ENCODE results near the gene PHPT1. TPM values are rescaled to one million over a fixed set of nuclear protein-coding genes. Genes with fewer than 3 reads are reported as not detected.
"Not testable (repeated sequence)": the region's sequence is repeated elsewhere in the genome, so short reads cannot be mapped to it uniquely, and the experiment has no call there.

The PHPT1 gene
- total and polyA plus RNA-seq, 12 donors = 73.9 to 330 (median 178) TPM

- TF ChIP-seq POLR2A (IDR thresholded peaks at IDR 0.05) (no peak), CTCF (IDR thresholded peaks at IDR 0.05) (no peak)
- WGBS, 4 donors = 59 to 87% (median 69%) methylated on average over 3 to 28 of the region's 28 CpGs
- Histone ChIP-seq H3K36me3 (replicated peaks in 1 of 2) (peaks cover 0 to 14% of the 10 kb centered on the region in 2 donors), H3K4me3 (no peak overlapping the region), H3K27ac (peak overlapping the region in 3 of 5 donors; percentile 26 to 88 (median 34)), H3K4me1 (replicated peaks in 1 of 2) (peaks cover 17 to 35% of the 10 kb centered on the region in 2 donors), H3K27me3 (no peaks in the 10 kb centered on the region), H3K9me3 (replicated peaks in 1 of 3) (no peaks in the 10 kb centered on the region)
- DNase-seq = peak; percentile 68 to 89 (median 81)
- intact Hi-C loops (cut with DNase I) = loop anchor here (10.0 kb wide), 2 partner anchors 46 to 104 kb away; partner anchors contain the start of genes C8G (in 1 of the 2), CCDC183 (in 1 of the 2), FBXW5 (in 1 of the 2) and TMEM141 (in 1 of the 2)
Observed at GRCh38 chr9:136840877-136841645, 8.1 kb upstream of the PHPT1 start.

GRCh38 chr9:136841646-136842379 is 7.4 kb upstream of the PHPT1 start:
- not testable (repeated sequence) for H3K27me3 ChIP-seq; H3K9me3 ChIP-seq (replicated peaks in 1 of 3)
- WGBS, 4 donors = 23 to 26% (median 24%) methylated on average over 9 to 16 of the region's 16 CpGs; no CpG with 5 or more reads in 1 of the 4 donors
- Histone ChIP-seq H3K36me3 (replicated peaks in 1 of 2) (peaks cover 0 to 14% of the 10 kb centered on the region in 2 donors), H3K27ac (peak overlapping the region in 3 of 5 donors; percentile 43 to 88 (median 81)), H3K4me1 (replicated peaks in 1 of 2) (peaks cover 17 to 35% of the 10 kb centered on the region in 2 donors), H3K4me3 (peak overlapping the region in 1 of 4 donors; percentile 55)
- intact Hi-C loops (cut with DNase I) = loop anchor here (10.0 kb wide), 2 partner anchors 47 to 103 kb away; partner anchors contain the start of genes C8G (in 1 of the 2), CCDC183 (in 1 of the 2), FBXW5 (in 1 of the 2) and TMEM141 (in 1 of the 2)
- peak in 2 of 7 donors; percentile 25 to 40 for DNase-seq

GRCh38 chr9:136842380-136842948 is 6.7 kb upstream of the PHPT1 start, which contains the start of gene AJM1:
Gene AJM1 (plus strand): TSS chr9:136842478. CDS start chr9:136844415, 1,937 bp downstream.
- H3K27me3 ChIP-seq; H3K9me3 ChIP-seq (replicated peaks in 1 of 3): not testable (repeated sequence)
- TF ChIP-seq CTCF (IDR thresholded peaks at IDR 0.05) = peak; percentile 73 to 93 (median 86)
- intact Hi-C loops (cut with DNase I) = loop anchor here (10.0 kb wide), 2 partner anchors 48 to 102 kb away; partner anchors contain the start of genes C8G (in 1 of the 2), CCDC183 (in 1 of the 2), FBXW5 (in 1 of the 2) and TMEM141 (in 1 of the 2)
- peak within 1 kb of the TSS in 4 of 5 donors; percentile 7 to 88 (median 62) for H3K27ac ChIP-seq
- peaks cover 17 to 35% of the 10 kb centered on the region in 2 donors for H3K4me1 ChIP-seq (replicated peaks in 1 of 2)
- peaks cover 0 to 14% of the 10 kb centered on the region in 2 donors for H3K36me3 ChIP-seq (replicated peaks in 1 of 2)
- peak within 1 kb of the TSS in 1 of 4 donors; percentile 55 for H3K4me3 ChIP-seq
- peak; percentile 75 to 89 (median 81) for DNase-seq
- 0% methylated on average over 4 to 25 of the region's 27 CpGs for WGBS, 4 donors

GRCh38 chr9:136843159-136843800 is 5.9 kb upstream of the PHPT1 start:
- H3K9me3 ChIP-seq (replicated peaks in 1 of 3); H3K27me3 ChIP-seq: not testable (repeated sequence)
- Histone ChIP-seq H3K4me1 (replicated peaks in 1 of 2) (peaks cover 17 to 35% of the 10 kb centered on the region in 2 donors), H3K36me3 (replicated peaks in 1 of 2) (peaks cover 0 to 14% of the 10 kb centered on the region in 2 donors), H3K27ac (peak overlapping the region in 2 of 5 donors; percentile 81 to 88), H3K4me3 (peak overlapping the region in 1 of 4 donors; percentile 55)
- intact Hi-C loops (cut with DNase I) = loop anchor here (10.0 kb wide), 2 partner anchors 48 to 102 kb away; partner anchors contain the start of genes C8G (in 1 of the 2), CCDC183 (in 1 of the 2), FBXW5 (in 1 of the 2) and TMEM141 (in 1 of the 2)
- WGBS, 4 donors = 1 to 14% (median 9%) methylated on average over 6 to 21 of the region's 21 CpGs
- DNase-seq = peak in 2 of 7 donors; percentile 41 to 45
